ENCODE data around the gene RCAN1. TPM values are rescaled to one million over a fixed set of nuclear protein-coding genes. Genes with fewer than 3 reads are reported as not detected.

The RCAN1 gene
- total RNA-seq, 1 experiment from 2014 or later, result 9.7 TPM

GRCh38 chr21:34526241-34526617 is 88.7 kb downstream of the RCAN1 start (continued):
- TF ChIP-seq REST (IDR thresholded peaks at IDR 0.05; ENCODE audit: low read depth), result no peak

DNA sequence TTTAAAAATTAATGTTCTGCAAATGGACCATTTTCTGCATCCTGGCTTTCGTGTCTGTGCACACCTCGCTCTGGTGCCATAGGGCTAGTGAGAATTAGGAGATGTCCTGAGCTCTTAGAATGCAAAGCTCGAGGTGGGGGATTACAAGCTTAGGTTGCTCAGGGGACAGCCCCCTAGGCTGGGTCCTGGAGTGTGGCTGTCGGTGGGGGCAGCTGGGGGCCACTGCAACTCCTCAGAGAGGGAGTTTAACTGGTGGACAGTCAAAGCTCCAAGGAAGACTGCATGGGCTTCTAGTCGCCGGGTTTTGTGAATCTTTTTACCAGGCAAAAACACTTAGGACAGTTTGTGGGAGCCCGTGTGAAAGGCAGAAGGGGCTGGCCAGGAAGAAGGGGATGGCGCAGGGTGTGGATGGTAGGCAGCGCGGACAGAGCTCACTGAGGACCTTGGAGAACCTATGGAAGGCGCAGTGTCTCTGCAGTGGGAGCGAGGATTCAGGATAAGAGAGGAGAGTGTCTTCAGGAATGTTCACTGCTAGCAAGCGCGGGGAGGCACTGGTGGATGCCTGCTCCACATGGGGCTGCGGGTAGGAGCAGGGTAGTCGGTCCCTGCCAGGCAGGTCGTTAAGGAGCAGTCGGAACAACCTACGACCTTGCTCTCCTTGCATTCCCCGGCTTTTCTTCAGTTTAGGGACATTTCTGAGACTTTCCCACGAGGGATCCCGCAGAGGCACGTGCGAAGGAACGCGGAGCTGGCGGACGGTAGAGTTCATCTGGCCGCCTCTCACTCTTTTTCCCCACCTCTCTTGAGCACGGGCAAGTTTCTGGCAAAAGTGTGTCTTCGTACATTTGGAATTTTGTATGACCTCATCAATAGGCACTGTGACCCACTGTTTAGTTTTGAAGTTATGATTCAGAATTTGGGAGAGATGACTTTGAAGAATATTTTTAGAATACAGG is 90.0 kb downstream of the RCAN1 start:
- Histone ChIP-seq H3K4me2 (ENCODE audit: low read length) (no peak overlapping the region; the same call in 1 of the 2 replicates), H3K36me3 (ENCODE audit: control insufficient read depth in 1 of 2, insufficient read depth in 2 of 2, low read length in 2 of 2) (no peaks in the 10 kb centered on the region), H3K4me1 (ENCODE audit: control insufficient read depth in 1 of 2, insufficient read depth in 2 of 2, low read length in 2 of 2) (peaks cover 10 to 26% of the 10 kb centered on the region in 2 experiments), H3K9me2 (ENCODE audit: insufficient read depth) (no peaks in the 10 kb centered on the region), H3K9ac (ENCODE audit: low read length) (no peak overlapping the region), H3K27ac (ENCODE audit: low read depth, low read length) (no peak overlapping the region), H3K27me3 (ENCODE audit: insufficient read depth, low read length) (no peaks in the 10 kb centered on the region), H3K79me2 (ENCODE audit: insufficient read depth, low read length) (no peaks in the 10 kb centered on the region), H2AFZ (ENCODE audit: low read depth, low read length, poor library complexity, severe bottlenecking) (no peak overlapping the region), H4K20me1 (ENCODE audit: insufficient read depth) (no peaks in the 10 kb centered on the region), H3K4me3 (replicated peaks in 1 of 2; ENCODE audit: low read depth in 1 of 2, low read length in 2 of 2) (no peak overlapping the region), H3K9me3 (ENCODE audit: control insufficient read depth in 1 of 2, insufficient read depth in 1 of 2, low read depth in 1 of 2, low read length in 2 of 2) (no peaks in the 10 kb centered on the region)
- ATAC-seq, result no peak
- CTCF ChIA-PET, result no interaction called here
- POLR2A ChIA-PET, result no interaction called here
- TF ChIP-seq ATF3 (IDR thresholded peaks at IDR 0.05) (no peak), FOSL1 (IDR thresholded peaks at IDR 0.05; ENCODE audit: low read depth) (no peak), ZNF274 (IDR thresholded peaks at IDR 0.05; ENCODE audit: low read depth, low read length) (no peak), TCF7L2 (IDR thresholded peaks at IDR 0.05; ENCODE audit: borderline replicate concordance, extremely low read depth, insufficient read depth, insufficient read length) (no peak), YY1 (IDR thresholded peaks at IDR 0.05; ENCODE audit: extremely low read depth, insufficient replicate concordance, low read depth, low read length) (no peak), CBX3 (IDR thresholded peaks at IDR 0.05; ENCODE audit: low read depth) (no peak), REST (IDR thresholded peaks at IDR 0.05; ENCODE audit: low read depth) (no peak), EZH2 (IDR thresholded peaks at IDR 0.05) (no peak)
- RAD21 ChIA-PET (ENCODE audit: low non-redundant PET in 1 of 2, low total read pairs in 2 of 2, uncharacterized antibody in 2 of 2, unreplicated experiment in 2 of 2), result no interaction called here
- BruUV-seq (replicated peaks), result no TSS peak
- no peak for DNase-seq (ENCODE audit: low read depth, low spot score)
- intact Hi-C loops (cut with micrococcal nuclease), result no loop called here
